NCI-H146 (cell line): ENCODE measurements around the gene MYO5B.
A peak's percentile ranks its signal among the peaks of the same experiment; 100 is the strongest.
"Not testable (repeated sequence)": the region's sequence is repeated elsewhere in the genome, so short reads cannot be mapped to it uniquely, and the experiment has no call there.

Experiments
- DNase-seq: peaks from one replicate; lab custom pipeline; 2025; lab: John Stamatoyannopoulos, UW

Gene MYO5B

GRCh38 chr18:49853011-49853410, 341.9 kb downstream of the MYO5B start:
- no peak for DNase-seq

- DNase-seq = peak; percentile 17
These were observed 343.3 kb downstream of the MYO5B start for GRCh38 chr18:49851624-49852023.

- DNase-seq = no peak
These were observed 344.3 kb downstream of the MYO5B start for GRCh38 chr18:49850636-49851035.

GRCh38 chr18:49849331-49850217, 345.4 kb downstream of the MYO5B start:
- DNase-seq = peak; percentile 100

- no peak for DNase-seq
These were observed 346.8 kb downstream of the MYO5B start for GRCh38 chr18:49848115-49848514.

DNA sequence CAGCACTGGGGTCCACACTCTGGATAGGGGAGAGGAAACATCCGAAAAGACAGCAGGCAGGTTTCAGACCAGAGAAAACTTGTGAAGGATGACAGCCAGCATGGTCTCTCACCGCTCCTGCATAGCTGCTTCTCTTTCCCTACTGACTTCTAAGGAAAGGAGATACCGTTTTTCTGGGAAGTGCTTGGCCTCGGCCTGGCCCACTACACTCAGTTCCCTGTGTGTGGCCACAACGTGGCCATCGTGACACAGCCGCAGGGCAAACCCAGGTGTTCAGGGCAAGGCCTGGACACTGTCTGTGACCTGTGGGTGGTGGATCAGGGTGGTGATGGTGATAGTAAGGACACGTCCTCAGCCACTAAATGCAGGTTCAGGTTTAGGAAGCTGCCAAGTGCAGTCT, 347.4 kb downstream of the MYO5B start:
- DNase-seq = no peak

DNA sequence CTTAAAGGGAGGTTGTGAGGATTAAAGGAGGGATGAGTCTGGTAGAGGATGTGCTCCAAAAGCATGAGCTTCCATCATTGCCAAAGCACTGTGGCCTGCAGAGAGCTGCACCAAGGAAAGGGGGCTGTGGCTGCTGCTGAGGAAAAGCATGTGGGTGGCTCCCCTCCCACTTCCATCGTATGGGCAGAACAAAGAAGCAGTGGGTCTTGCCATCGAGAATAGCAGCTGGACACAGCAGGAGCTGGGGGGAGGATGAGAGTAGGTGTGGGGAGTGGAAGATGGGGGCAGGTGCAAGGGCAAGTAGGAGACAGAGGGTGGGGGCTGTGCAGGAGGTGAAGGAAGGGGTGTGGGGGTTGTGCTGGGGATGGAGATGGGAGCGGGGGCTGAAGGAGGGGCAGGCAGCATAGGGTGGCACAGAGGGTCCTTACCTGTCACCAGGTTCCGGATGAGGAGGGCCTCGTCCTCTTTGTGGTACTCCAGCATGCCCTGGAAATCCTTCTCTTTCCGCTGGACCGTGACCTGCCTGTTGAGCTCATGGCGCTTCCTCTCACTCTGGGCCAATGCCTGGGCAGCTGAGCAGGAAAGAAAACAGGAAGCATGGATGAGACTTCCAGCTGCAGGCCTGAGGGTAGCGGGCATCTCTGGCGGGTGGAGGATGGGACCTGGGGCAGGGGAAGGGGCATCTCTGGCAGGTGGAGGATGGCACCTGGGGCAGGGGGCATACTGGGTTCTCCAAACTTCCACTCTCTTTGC, 348.1 kb downstream of the MYO5B start:
- DNase-seq = peak; percentile 91

GRCh38 chr18:49846361-49846662, 348.6 kb downstream of the MYO5B start:
- DNase-seq = peak; percentile 23

DNA sequence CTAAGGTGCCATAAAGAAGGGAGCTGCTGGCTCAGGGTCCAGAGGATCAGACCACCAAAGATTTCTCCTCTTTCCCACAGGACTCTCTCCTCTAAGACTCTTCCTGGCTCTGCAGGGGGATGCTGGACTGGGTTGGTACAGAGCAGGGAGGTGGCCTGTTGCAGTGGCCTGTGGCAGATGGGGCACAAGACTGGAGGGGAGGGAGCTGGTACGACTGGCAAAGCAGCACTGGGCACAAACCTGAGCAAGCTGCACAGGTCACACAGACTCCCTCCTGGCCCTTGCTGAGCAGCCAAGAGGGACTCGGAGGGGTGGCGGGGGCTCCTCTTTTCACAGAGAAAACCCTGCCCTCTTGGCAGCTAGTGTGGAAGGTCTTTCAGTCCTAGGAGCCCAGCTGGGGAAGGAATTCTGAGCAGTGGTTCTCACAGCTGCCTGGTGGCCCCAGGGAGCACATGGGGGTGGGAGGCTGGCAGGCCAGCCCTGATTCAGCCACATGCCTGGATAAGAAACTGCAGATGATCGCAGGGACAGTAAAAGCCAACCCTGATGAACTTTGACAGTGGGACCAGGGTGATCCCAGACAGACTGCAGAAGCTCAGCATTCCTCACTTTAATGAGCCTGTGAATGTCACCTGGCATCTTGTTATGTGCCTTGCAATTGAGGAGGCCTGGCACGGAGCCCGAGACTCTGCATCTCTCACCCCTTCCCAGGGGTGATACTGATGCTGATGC, 349.2 kb downstream of the MYO5B start:
- no peak for DNase-seq

- DNase-seq = peak; percentile 38
These were observed 350.0 kb downstream of the MYO5B start for GRCh38 chr18:49844903-49845302.

GRCh38 chr18:49843778-49844625, 350.9 kb downstream of the MYO5B start:
- DNase-seq = peak; percentile 31

DNA sequence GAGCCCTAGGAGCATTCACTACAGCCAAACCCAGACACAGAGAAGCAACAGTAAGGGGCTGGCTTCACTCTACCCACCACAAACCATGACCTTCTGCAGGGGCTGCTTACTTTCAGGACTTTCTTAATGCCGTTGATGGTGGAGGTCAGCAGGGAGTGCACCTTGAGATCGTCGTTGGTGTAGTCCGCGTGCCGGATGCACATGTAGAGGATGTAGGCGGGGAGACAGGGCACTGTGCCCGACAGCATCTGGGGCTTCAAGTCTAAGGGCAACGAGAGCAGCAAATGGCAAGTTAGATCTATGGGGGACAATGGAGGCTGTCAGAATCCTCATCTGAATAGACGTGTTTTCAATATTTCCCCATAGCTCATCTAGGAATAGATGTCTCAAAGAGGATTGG, 351.8 kb downstream of the MYO5B start:
- DNase-seq = no peak

- DNase-seq = no peak
These were observed 352.3 kb downstream of the MYO5B start for GRCh38 chr18:49842656-49843055.

- no peak for DNase-seq
These were observed 353.4 kb downstream of the MYO5B start for GRCh38 chr18:49841236-49842217.

DNA sequence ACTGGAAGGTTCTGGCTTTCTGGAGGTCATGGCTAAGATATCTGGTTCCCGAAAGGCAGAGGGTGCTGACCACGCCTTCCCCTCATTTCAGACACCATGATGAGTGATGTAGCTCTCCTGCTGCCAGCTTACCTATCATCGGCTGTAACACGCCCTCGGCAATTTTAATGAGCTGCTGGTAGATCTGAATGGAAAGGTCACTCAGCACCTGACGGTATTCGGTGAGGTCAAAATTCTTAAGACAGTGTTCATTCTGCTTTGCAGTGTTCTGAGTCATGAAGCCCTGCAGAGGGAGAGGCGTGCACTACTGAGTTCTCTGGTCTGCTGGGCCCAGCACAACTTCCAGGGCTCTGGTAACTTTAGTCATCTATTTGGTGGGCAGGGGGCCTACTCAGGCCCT, 355.9 kb downstream of the MYO5B start:
- DNase-seq = no peak

DNA sequence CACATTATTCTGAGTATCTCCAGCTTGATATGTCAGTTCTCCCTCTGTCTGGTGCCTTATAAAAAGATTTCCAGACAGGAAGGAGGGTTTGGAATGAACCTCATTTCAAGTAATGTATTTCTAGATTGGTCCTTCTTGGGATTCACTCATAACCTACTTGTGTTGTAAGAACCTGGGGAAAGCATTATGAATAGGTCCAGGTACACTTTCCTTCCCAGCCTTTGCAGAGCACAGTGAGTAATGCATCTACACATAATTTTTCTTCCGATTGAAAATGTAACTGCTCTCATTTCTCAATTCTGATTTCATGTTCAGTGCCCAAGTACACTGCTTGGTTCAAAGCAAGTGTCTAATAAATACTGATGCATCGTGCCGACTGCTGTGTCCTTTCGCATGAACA, 356.6 kb downstream of the MYO5B start:
- DNase-seq = no peak

- no peak for DNase-seq
These were observed 357.1 kb downstream of the MYO5B start for GRCh38 chr18:49837889-49838288.

DNA sequence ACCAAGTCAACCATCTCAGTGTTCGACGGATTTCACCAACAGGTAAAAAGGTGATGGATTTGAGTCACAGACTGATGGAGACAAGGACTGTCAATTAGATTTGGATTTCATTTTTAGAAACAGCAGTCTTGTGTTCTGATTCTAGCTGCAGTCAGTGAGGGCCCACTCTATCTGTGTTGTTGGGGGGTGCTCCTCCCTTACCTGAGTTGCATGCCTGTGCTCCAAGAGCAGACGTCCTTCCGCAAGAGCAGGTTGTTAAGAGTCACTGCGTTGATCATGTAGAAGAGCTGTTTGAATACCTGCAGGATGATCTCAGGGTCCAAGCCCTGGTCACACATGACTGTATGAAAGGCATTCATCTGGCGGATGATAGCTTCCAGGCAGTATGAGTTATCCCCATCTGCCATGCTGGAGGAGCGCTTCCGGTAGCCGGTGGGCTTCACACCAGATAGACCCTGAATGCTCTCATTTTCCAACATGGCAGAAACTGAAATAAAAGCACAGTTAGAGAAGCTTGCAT, 357.6 kb downstream of the MYO5B start:
- not testable (repeated sequence) for DNase-seq

GRCh38 chr18:49835405-49835804, 359.5 kb downstream of the MYO5B start:
- DNase-seq = no peak

GRCh38 chr18:49834258-49834657, 360.7 kb downstream of the MYO5B start:
- DNase-seq = no peak
